ENCODE measurements around the gene TANC2.

The TANC2 gene

GRCh38 chr17:62965686-62966425 lies at the start of gene TANC2:
Gene TANC2, plus strand, starts transcription at chr17:62966235. Its CDS starts 43,325 bp downstream, at chr17:63009560.
- peak; percentile 89 for DNase-seq (ENCODE audit: low spot score)

DNA sequence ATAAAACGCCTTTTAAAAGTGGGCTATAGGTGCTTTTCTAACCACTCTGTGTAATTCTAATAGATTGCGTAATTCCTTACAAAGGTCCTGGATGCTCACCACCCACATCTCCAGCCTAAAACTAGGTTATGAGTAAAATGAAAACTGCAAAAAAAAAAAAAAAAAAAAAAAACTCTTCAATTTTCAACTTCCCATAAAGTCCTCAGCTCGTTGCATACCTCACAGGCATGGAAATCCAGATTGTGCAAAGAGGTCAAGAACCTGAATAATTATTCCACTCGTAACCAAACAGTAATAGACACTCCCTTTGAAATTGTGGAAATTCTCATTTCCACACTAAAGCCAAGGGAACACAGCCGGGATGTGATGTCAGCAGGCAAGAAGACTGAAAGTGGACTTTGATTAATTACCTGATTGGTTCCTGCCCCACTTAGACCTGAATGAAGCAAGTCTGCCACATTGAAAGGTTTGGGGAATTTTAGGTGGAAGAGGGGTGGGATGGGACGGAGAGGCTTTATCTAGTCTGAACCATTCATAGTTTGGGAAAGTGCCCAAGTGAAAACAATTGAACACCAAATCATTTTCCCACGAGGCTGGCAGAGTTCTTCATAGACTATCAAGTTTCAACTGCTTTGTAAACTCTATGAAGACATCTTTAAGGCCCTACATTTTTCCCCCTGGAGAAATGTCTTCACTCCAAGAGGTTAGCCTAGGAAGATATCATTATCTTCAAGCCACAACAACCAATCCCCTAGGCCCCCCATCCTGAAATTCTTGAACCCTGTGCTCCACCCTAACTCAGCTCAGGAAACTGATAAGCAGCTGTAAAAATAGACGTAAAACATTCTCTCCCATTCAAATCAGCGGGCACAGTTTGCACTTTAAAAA lies 49.1 kb upstream of the TANC2 start:
- DNase-seq (ENCODE audit: low spot score): no peak

- DNase-seq (ENCODE audit: low spot score): no peak
Observed at GRCh38 chr17:62919388-62919787, 46.6 kb upstream of the TANC2 start.

DNA sequence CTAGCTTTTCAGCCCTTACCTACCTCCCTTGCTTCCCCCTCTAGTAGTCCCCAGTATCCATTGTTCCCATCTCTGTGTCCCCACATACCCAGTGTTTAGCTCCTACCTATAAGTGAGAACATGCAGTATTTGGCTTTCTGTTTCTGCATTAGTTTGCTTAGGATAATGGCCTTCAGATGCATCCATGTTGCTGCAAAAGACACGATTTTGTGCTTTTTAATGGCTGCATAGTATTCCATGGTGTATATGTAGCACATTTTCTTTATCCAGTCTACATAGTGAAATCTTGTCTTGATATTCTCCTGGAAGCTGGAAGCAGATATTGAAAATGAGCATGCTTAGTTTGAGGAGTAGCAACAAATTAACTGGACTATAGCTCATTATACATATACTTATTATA lies 45.7 kb upstream of the TANC2 start:
- DNase-seq (ENCODE audit: low spot score): no peak

- DNase-seq (ENCODE audit: low spot score): no peak
Observed at GRCh38 chr17:62921817-62922216, 44.2 kb upstream of the TANC2 start.

DNA sequence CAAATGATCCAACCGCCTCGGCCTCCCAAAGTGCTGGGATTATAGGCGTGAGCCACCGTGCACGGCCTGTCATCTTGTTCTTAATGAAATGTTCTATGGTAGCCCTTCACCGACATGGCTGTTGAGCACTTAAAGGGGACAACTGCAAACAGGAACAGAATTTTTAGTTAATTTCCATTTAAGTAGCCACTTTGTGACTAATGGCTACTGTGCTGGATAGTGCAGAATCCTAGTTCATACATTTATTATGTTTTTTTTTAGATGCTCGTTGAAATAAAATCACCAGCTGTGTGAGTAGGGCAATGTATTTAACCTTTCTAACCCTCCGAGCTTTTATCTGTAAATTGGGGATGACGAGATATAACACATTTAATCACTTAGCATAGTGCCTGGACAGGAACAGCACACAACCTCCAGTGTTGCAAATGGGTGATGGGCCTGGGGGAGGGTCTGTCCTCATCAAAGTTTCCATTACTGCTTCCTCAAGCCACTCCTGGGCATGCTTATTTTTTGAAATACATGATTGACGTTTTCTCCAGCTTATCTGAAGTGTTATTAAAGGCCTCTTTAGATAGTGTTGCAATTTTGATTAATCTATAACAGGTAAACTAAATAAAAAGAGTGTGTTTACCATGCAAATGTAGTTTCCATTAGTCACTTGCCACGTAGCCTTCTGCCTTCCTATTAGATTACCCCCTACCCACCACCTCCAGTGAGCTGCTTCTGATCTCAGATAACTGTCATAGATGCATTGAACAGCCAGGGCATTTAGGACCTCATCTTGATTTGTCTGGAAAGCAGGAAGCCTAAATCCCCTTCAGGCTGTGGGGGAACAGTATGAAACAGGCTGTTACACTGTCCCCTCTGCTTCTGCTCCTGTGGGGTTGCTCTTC lies 42.5 kb upstream of the TANC2 start:
- no peak for DNase-seq (ENCODE audit: low spot score)

- no peak for DNase-seq (ENCODE audit: low spot score)
Observed at GRCh38 chr17:62925267-62925836, 40.7 kb upstream of the TANC2 start.

DNA sequence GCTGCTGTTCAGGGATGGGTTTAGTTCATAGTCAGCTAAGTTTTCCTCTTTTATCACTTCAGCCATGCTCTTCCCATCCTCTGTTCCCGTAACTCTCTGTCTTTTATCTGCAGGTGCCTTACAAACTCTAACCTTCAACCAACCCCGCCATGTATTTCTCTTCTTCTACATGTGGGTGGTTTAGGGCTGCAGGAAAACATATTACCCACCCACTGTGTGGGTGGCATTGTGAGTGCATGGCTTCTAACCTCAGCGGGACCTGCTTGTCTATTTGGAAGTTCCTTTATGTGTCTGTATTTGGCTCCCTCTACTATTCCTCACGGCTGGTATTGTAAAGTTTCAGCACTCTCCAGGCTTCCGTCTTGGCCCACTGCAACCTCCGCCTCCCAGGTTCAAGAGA lies 39.0 kb upstream of the TANC2 start:
- DNase-seq (ENCODE audit: low spot score): no peak

DNA sequence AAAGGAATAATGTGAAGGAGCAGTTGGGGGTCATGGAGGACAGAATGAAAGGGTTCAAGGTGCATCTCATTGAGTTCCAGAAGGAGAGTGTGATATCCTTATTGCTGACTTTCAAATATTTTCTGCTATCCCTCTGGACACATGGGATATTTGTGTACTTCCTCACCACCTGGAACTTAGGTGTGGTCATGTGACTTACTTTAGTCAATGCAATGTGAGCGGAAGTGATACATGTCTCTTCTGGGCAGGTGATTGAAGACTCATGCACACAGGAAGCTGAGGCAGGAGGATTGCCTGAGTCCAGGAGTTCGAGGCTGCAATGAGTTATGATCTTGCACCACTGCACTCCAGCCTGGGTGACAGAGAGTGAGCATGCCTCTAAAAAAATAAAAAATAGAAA lies 36.7 kb upstream of the TANC2 start:
- DNase-seq (ENCODE audit: low spot score): no peak

- no peak for DNase-seq (ENCODE audit: low spot score)
Observed at GRCh38 chr17:62931101-62931500, 34.9 kb upstream of the TANC2 start.

- no peak for DNase-seq (ENCODE audit: low spot score)
Observed at GRCh38 chr17:62933501-62934385, 32.3 kb upstream of the TANC2 start.

DNA sequence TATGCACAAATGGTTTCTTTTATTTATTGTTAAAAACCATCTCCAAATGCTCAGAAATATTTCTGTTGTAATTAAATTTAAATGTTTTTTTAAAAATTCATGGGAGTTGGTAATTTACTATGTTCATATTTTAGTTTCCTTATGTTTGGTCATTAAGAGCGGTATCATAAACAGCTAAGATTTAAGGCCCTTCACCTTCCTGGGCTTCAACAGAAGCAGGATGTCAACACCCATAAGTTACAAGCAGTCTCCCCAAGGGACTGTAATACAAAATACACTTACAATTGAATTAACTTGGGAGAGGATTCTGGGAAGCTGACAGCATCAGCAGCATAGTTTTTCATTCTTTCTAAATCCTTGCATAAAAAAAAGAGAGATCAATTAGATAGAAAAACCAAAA lies 30.9 kb upstream of the TANC2 start:
- no peak for DNase-seq (ENCODE audit: low spot score)

- DNase-seq (ENCODE audit: low spot score): no peak
Observed at GRCh38 chr17:62935523-62935922, 30.5 kb upstream of the TANC2 start.

GRCh38 chr17:62937606-62938005 lies 28.4 kb upstream of the TANC2 start:
- no peak for DNase-seq (ENCODE audit: low spot score)

- no peak for DNase-seq (ENCODE audit: low spot score)
Observed at GRCh38 chr17:62941358-62941991, 24.6 kb upstream of the TANC2 start.

- DNase-seq (ENCODE audit: low spot score): no peak
Observed at GRCh38 chr17:62948370-62948769, 17.7 kb upstream of the TANC2 start.

DNA sequence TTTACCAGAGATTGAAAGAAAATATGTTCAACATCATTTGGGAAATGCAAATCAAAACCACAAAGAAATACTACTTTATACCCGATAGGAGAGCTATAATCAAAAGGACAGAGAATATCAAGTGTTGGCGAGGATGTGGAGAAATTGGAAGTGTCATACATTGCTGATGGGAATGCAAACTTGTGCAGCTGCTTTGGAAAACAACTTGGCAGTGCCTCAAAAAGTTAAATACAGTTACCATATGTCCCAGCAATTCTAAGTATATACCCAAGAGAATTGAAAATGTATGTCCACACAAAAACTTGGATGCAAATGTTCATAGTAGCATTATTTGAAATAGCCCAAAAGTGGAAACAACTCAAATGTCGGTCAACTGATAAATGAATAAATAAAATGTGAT lies 17.0 kb upstream of the TANC2 start:
- no peak for DNase-seq (ENCODE audit: low spot score)

GRCh38 chr17:62950067-62950466 lies 16.0 kb upstream of the TANC2 start:
- peak; percentile 11 for DNase-seq (ENCODE audit: low spot score)

DNA sequence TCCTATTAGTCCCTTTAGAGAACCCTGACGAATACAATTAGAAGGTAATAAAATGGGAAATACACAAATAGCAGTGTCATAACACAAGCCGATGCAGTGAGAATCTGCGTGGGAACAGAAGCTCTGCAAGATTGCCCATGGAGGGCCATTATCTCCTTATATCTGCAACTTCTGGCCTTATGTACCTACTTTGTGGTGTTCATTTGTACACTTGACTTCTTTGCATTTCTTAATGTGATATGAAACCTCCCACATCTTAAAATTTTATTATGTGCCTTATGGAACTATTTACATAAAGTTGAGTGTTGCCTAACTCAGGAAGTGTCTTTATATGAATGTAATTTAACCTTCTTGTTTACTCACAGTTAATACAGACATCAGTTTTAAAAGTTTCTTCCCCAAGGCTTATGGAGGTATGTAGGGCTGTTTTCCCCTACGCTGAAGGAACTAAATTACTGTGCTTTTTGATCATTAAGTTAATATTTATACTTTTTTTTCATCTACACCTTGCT lies 10.1 kb upstream of the TANC2 start:
- DNase-seq (ENCODE audit: low spot score): no peak

DNA sequence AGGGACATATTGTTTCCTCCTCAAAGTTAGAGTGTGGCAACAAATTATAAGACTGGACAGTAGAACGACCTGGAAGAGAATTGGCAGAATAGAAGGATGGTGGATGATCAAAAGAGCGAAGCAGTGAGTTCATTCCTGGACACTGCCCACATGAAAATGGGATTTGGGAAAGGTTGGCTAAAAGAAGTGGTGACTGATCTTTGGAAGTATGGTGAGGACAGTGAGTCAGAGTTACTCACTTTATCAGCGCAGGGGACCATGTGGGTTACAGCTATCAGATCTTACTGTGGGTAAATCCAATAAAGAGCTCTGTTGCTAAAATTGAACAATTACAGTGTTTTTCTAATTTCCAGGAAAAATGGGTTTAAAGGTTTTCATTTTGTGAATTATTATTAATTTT lies 2.7 kb upstream of the TANC2 start:
- DNase-seq (ENCODE audit: low spot score): no peak
